Chondrocyte (in vitro differentiated cells): Measurements from ENCODE around the gene RUSF1. TPM values are rescaled to one million over a fixed set of nuclear protein-coding genes. Genes with fewer than 3 reads are reported as not detected.

Experiments
- DNase-seq: peaks from one replicate; pipeline ENCODE4 v3.0.0; 2021; ENCODE audit warnings: mixed read lengths, low spot score
- H3K27ac Mint-ChIP-seq: one replicate; pipeline ENCODE4 v1.8.0; 2021; ENCODE audit warnings: mild to moderate bottlenecking, moderate library complexity, mixed read lengths; ENCODE audit not compliant: unreplicated experiment
- H3K27me3 Mint-ChIP-seq: 2 replicates; pipeline ENCODE4 v1.8.0; 2021; ENCODE audit warnings: low read depth, mixed read lengths
- H3K36me3 Mint-ChIP-seq: 2 replicates; pipeline ENCODE4 v1.8.0; 2021; ENCODE audit warnings: low read depth, mixed read lengths
- H3K4me1 Mint-ChIP-seq: 2 replicates; pipeline ENCODE4 v1.8.0; 2021; ENCODE audit warnings: low read depth, mild to moderate bottlenecking, mixed read lengths
- H3K4me3 Mint-ChIP-seq: one replicate; pipeline ENCODE4 v1.8.0; 2021; ENCODE audit warnings: mild to moderate bottlenecking, moderate library complexity, mixed read lengths; ENCODE audit not compliant: unreplicated experiment
- H3K9me3 Mint-ChIP-seq: 2 replicates; pipeline ENCODE4 v1.8.0; 2021; ENCODE audit warnings: low read depth, mixed read lengths
- CTCF ChIP-seq: fragments of 200-600 bp; sonication (generic); IDR thresholded peaks from 2 replicates; pipeline ENCODE4 v1.5.0; 2021; ENCODE audit warnings: antibody characterized with exemption, mild to moderate bottlenecking, moderate library complexity
- total RNA-seq: library from RNA; stranded (reverse); gene quantifications from 3 replicates; pipeline ENCODE4 v1.2.1, GENCODE V29; 2021

RUSF1 gene
- total RNA-seq, 1 donor from 2014 or later, result 58.3 TPM

GRCh38 chr16:31496670-31497069 is 11.5 kb downstream of the RUSF1 start:
- no peaks in the 10 kb centered on the region for H3K27me3 Mint-ChIP-seq
- no peaks in the 10 kb centered on the region for H3K4me1 Mint-ChIP-seq
- no peak overlapping the region for H3K4me3 Mint-ChIP-seq
- peaks cover 28% of the 10 kb centered on the region for H3K36me3 Mint-ChIP-seq
- TF ChIP-seq CTCF, result no peak
- H3K9me3 Mint-ChIP-seq, result no peaks in the 10 kb centered on the region
- H3K27ac Mint-ChIP-seq, result no peak overlapping the region
- DNase-seq, result peak; percentile 55

GRCh38 chr16:31493506-31494125 is 14.6 kb downstream of the RUSF1 start:
- peak; percentile 90 for DNase-seq
- peaks cover 2% of the 10 kb centered on the region for H3K4me1 Mint-ChIP-seq
- no peak overlapping the region for H3K27ac Mint-ChIP-seq
- H3K4me3 Mint-ChIP-seq, result no peak overlapping the region
- H3K27me3 Mint-ChIP-seq, result no peaks in the 10 kb centered on the region
- no peak for TF ChIP-seq CTCF
- H3K36me3 Mint-ChIP-seq, result peaks cover 22% of the 10 kb centered on the region
- H3K9me3 Mint-ChIP-seq, result no peaks in the 10 kb centered on the region

- TF ChIP-seq CTCF, result no peak
- peak; percentile 46 for DNase-seq
- peaks cover 13% of the 10 kb centered on the region for H3K36me3 Mint-ChIP-seq
- no peak overlapping the region for H3K27ac Mint-ChIP-seq
- H3K4me3 Mint-ChIP-seq, result no peak overlapping the region
- peaks cover 8% of the 10 kb centered on the region for H3K4me1 Mint-ChIP-seq
- no peaks in the 10 kb centered on the region for H3K9me3 Mint-ChIP-seq
- H3K27me3 Mint-ChIP-seq, result no peaks in the 10 kb centered on the region
These were observed 16.3 kb downstream of the RUSF1 start for GRCh38 chr16:31491778-31492418.

DNA sequence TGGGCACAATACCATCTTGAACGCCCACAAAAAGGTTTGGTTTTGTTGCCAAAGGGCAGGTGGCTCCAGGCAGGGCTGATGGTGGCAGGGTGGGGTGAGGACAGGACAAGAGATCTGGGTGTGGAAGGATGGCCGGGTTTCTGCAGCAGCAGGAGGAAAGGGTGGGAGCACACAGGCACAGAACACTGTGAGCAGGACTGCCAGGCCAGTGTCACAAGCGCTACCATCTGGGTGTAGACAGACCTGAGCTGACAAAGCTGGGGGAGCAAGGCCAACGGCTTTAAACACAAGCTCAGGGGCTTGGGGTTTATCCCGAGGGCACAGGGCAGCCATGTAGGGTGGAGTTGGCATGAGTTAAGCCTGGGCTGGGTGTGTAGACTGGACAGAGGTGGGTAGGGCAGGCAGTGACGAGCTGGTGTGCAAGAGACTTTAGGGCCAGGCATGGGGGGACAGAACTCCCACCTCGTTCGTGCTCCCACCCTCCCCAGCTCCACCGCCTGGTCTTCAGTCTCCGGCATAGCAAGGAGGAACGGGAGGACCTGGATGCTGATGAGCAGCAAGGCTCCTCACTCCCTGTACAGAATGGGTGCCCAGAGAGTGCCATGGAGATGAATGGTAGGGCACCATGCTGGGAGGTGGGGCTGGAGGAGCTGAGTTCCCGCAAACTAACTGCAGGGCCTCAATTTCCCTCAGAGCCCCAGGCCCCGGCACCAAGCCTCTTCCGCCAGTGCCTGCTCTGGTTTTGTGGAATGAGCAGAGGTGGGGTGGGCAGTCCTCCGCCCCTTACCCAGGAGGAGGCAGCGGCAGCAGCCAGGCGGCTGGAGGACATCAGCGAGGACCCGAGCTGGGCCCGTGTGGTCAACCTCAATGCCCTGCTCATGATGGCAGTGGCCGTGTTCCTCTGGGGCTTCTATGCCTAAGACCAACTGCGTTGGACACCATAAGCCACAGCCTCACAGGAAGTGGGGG is 18.3 kb downstream of the RUSF1 start:
- DNase-seq, result no peak
- H3K27me3 Mint-ChIP-seq, result no peaks in the 10 kb centered on the region
- no peak overlapping the region for H3K4me3 Mint-ChIP-seq
- no peak for TF ChIP-seq CTCF
- peaks cover 8% of the 10 kb centered on the region for H3K4me1 Mint-ChIP-seq
- H3K36me3 Mint-ChIP-seq, result peaks cover 13% of the 10 kb centered on the region
- no peaks in the 10 kb centered on the region for H3K9me3 Mint-ChIP-seq
- no peak overlapping the region for H3K27ac Mint-ChIP-seq

DNA sequence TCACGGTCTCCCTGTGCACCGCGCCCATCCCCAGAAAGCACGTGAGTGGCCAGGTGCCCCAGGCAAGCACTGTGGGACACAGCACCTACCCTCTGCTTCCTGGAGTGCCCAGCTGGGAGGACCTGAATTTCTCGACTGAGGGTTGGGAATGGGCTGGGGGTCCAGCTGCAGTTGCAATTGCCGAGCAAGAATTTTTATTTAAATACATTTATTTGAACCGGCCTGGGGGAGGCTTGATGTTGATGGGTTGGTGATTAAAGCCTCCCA is 19.0 kb downstream of the RUSF1 start:
- Mint-ChIP-seq H3K4me3 (no peak overlapping the region), H3K4me1 (peaks cover 11% of the 10 kb centered on the region), H3K27me3 (no peaks in the 10 kb centered on the region), H3K27ac (no peak overlapping the region), H3K36me3 (peaks cover 13% of the 10 kb centered on the region), H3K9me3 (no peaks in the 10 kb centered on the region)
- TF ChIP-seq CTCF, result no peak
- DNase-seq, result no peak
